DMS79 (cell line): Measurements from ENCODE around the gene KLRF2.

Experiments
- DNase-seq: peaks from one replicate; lab custom pipeline; 2025; lab: John Stamatoyannopoulos, UW

The KLRF2 gene

DNA sequence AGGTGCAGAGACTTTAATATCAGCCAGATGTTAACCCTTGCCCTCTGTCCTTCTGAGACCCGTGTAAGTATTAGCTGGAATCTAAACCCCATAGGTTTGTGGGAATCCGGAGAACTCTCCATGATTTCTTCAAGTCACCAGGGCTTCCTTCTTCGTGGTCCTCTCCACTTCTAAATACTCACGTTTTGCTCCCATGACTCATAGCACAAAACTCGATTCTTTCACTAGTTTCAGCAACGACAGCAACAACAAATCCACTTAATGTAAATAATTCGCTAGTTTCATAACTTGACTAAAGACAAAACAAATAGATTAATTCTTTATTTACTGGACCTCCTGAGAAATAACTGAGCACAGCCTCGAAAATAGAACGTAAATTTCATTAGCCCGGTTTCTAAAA is 55.3 kb downstream of the KLRF2 start:
- DNase-seq: no peak

DNA sequence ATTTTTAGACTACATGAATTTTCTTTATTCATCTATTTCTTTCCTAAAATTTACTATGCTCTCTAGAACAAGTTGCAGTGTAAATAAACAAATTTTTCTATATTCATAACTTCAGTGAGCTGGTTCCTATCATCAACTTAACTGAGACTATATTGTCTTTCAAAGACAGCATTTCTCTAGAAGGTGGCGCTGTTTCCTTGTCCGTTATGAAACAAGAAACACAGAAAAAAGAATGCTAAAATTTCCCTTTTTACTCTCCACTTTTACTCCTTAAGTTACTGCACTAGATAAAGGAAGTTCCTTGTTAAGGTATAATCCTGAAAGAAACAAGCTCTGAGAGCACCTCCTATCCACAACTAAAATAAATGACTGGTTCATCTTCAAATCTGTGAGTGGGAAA is 59.1 kb downstream of the KLRF2 start:
- no peak for DNase-seq

DNA sequence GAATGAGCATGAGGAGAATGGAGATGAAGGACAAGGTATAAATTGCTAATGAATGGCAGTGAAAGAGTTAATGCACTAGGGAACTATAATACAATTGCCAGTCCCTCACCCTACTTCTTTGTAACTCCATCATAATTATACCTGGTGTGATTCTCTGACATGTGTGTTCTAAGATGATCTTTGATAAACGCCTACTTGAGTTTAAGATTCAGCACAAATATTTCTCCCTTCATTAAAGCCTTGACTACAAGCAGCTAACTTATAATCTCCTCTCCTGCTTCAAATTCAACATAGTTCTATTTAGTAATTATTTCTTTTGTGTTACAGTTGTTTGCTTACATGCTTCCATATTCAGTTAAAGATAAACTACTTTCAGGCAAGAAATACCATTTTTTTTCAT is 60.5 kb downstream of the KLRF2 start:
- DNase-seq: no peak

DNA sequence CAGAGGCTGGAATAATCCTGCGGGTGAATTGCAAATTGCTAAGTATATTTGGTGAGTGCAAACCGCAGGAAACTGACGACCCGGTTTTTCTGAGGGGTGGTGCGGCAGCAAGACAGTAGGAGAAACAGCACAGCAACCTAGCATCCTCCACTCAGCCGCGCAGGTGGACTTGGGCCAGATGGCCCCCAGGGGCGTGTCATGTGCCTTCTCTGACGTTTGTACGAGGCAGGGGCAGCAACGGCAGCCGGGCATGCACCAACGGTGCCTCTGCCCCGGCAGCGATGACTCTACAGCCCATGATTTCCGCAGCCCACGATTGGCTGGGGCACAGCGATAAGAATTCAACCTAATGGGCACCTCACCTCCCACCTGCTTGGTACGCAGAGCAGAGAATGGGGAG is 62.0 kb downstream of the KLRF2 start:
- no peak for DNase-seq

DNA sequence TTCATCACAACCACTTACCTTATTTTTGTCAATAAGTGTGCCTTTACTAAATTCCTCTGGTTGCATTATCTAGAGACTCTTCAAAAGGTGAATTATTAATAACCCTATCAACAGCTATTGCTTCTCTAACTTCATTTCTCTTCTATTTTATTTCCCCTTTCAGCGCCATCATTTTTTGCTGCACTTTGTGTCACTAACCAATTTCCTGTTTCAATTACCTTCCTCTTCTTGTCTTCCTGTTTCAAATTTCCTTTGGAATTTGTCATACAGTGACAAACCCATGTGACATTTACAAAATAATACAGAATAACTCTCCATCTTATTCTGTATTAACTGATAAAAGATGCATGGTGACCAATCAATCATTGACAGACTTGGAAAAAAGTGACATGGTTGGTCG is 63.1 kb downstream of the KLRF2 start:
- DNase-seq: no peak
